Measurements from ENCODE around the gene BCAS3.

DNA sequence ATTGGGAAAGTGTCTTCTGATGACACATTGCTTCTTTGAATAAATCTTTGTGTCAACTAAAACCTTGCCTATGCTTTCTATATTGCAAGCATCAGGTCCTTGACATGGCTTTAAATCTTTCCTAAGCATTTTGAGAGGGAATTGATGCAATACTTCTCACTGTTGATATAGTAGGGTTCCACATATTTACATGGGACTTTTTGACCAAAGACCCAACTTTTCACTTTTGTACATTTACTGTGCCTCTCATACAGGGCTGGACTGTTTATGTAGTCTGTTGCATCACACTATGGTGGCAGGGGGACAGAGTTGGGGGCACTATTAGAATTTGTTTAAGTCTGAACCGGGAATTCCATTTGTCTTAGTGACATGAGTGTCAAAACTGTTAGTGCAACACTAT is 413.4 kb downstream of the BCAS3 start:
- TF ChIP-seq CTCF (IDR thresholded peaks at IDR 0.05; ENCODE audit: insufficient read depth, low read depth, low read length): no peak
- no peak for TF ChIP-seq EZH2 (IDR thresholded peaks at IDR 0.05; ENCODE audit: insufficient read depth, low read length)
